ENCODE measurements around the gene PPFIA1. TPM values are rescaled to one million over a fixed set of nuclear protein-coding genes. Genes with fewer than 3 reads are reported as not detected.

Gene PPFIA1
- total and polyA plus RNA-seq, 2 of the 8 experiments (the other 6 are each of a cell fraction or from before 2014, with no cell fraction given) = 44.3 to 73.5 TPM

DNA sequence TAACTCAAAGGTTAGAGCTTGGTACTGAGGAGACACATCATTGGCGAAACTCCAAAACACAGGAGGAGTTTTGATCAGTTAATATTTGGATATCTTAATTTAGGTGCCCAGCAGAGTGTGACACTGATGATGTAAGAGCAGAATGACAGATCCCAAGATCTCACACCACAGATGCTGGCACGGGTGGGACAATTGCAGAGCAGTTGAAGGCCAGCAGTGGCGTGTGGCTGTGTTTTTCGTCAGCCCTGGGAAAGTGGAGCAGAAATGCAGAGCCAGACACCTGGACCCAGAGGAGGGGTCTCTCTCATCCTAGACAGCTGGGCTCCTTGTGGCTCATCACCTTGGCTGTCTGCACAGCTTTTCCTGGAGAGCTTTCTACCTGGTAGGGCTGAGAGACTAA lies 68.1 kb downstream of the PPFIA1 start:
- no peaks in the 10 kb centered on the region for H3K4me1 ChIP-seq (replicated peaks in 1 of 4; ENCODE audit: control insufficient read depth in 3 of 4, insufficient read depth in 4 of 4, low read length in 3 of 4)
- H4K91ac ChIP-seq (replicated peaks; ENCODE audit: insufficient read length, low read length) = no peak overlapping the region
- H4K5ac ChIP-seq (ENCODE audit: insufficient read length, low read depth, low read length) = no peak overlapping the region
- H2BK5ac ChIP-seq (ENCODE audit: low read depth, low read length) = no peak overlapping the region
- H4K8ac ChIP-seq (ENCODE audit: extremely low read depth, insufficient read depth, low read length) = no peak overlapping the region
- no peaks in the 10 kb centered on the region for H3K79me2 ChIP-seq (ENCODE audit: control insufficient read depth in 1 of 2, insufficient read depth in 2 of 2, low read length in 2 of 2)
- H2BK20ac ChIP-seq (ENCODE audit: low read length) = no peak overlapping the region
- peaks cover 0 to 10% of the 10 kb centered on the region in 2 experiments for H4K20me1 ChIP-seq (replicated peaks in 1 of 2; ENCODE audit: control insufficient read depth in 1 of 2, insufficient read depth in 2 of 2, low read length in 2 of 2)
- no peak overlapping the region for H3K4me2 ChIP-seq (ENCODE audit: insufficient read depth in 1 of 2, low read depth in 2 of 2, low read length in 2 of 2)
- H3K4ac ChIP-seq (replicated peaks; ENCODE audit: insufficient read length, low read depth, low read length) = no peak overlapping the region
- no peaks in the 10 kb centered on the region for H3K9me3 ChIP-seq (ENCODE audit: insufficient read depth in 2 of 2, low read depth in 1 of 2, low read length in 1 of 2)
- H3K4me3 ChIP-seq (ENCODE audit: extremely low read depth in 1 of 4, insufficient read depth in 2 of 4, low read depth in 3 of 4, low read length in 4 of 4) = no peak overlapping the region
- FAIRE-seq (no peak), DNase-seq (ENCODE audit: low read depth in 1 of 2, low spot score in 2 of 2) (no peak)
- WGBS, 2 experiments (ENCODE audit: extremely low coverage in 1 of 2, insufficient coverage in 1 of 2, insufficient read length in 1 of 2, insufficient replicate concordance in 2 of 2, low coverage in 1 of 2, low lambda C conversion rate in 2 of 2, missing lambda C conversion rate in 1 of 2) = 83% methylated on average over 4 of the region's 4 CpGs; no CpG with 5 or more reads in 1 of the 2 experiments
- H3K56ac ChIP-seq (replicated peaks; ENCODE audit: insufficient read length, low read depth, low read length) = no peak overlapping the region
- no peak overlapping the region for H3K9ac ChIP-seq (replicated peaks in 1 of 4; ENCODE audit: extremely low read depth in 1 of 4, low read depth in 3 of 4, low read length in 3 of 4)
- H3K23ac ChIP-seq (ENCODE audit: insufficient read length) = no peak overlapping the region
- no peaks in the 10 kb centered on the region for H3K79me1 ChIP-seq (ENCODE audit: low read depth, low read length)
- peaks cover 25 to 77% (median 70%) of the 10 kb centered on the region in 4 experiments for H3K36me3 ChIP-seq (ENCODE audit: control insufficient read depth in 2 of 4, insufficient read depth in 4 of 4, low read length in 3 of 4)
- H3K18ac ChIP-seq (ENCODE audit: extremely low read depth, low read length) = no peak overlapping the region
- no peak overlapping the region for H2BK120ac ChIP-seq (replicated peaks; ENCODE audit: low read depth, low read length)
- POLR2A ChIA-PET (ENCODE audit: partially characterized antibody) = interaction anchor here (2.1 kb wide), 1 partner anchor 16 kb away, joined by 7 read pairs; no protein-coding TSS in a partner anchor
- no peak overlapping the region for H3K14ac ChIP-seq (ENCODE audit: insufficient read length)
- no peaks in the 10 kb centered on the region for H3K23me2 ChIP-seq (ENCODE audit: low read depth, low read length)
- H2BK12ac ChIP-seq (ENCODE audit: low read depth, low read length) = no peak overlapping the region
- H2AK5ac ChIP-seq (ENCODE audit: low read depth, low read length) = no peak overlapping the region
- H3K27ac ChIP-seq (ENCODE audit: low read depth, low read length) = no peak overlapping the region
- H2AFZ ChIP-seq (ENCODE audit: low read length) = no peak overlapping the region
- CTCF ChIA-PET (ENCODE audit: partially characterized antibody) = interaction anchor here (0.5 kb wide), 1 partner anchor 62 kb away, joined by 3 read pairs; no protein-coding TSS in a partner anchor
- H3K27me3 ChIP-seq (replicated peaks in 1 of 4; ENCODE audit: control insufficient read depth in 3 of 4, extremely low read depth in 1 of 4, insufficient read depth in 3 of 4, low read length in 3 of 4) = no peaks in the 10 kb centered on the region
- no peak overlapping the region for H2BK15ac ChIP-seq (ENCODE audit: low read length)
- TF ChIP-seq EP300 (IDR thresholded peaks at IDR 0.05; ENCODE audit: borderline replicate concordance in 1 of 2, low read depth in 2 of 2, low read length in 2 of 2) = no peak
- no peak for TF ChIP-seq PHF8 (conservative IDR thresholded peaks at IDR 0.05; ENCODE audit: low read depth, low read length)
- no peak for TF ChIP-seq NRF1 (IDR thresholded peaks at IDR 0.05; ENCODE audit: low read depth, low read length)
- no peak for TF ChIP-seq HDAC6 (IDR thresholded peaks at IDR 0.05; ENCODE audit: low read depth, low read length)
- TF ChIP-seq TAF1 (IDR thresholded peaks at IDR 0.05; ENCODE audit: low read depth, low read length) = no peak
- TF ChIP-seq CTBP2 (IDR thresholded peaks at IDR 0.05; ENCODE audit: borderline replicate concordance, insufficient read depth, insufficient read length, low read length) = no peak
- no peak for TF ChIP-seq KDM5A (IDR thresholded peaks at IDR 0.05; ENCODE audit: low read length)
- TF ChIP-seq SUZ12 (IDR thresholded peaks at IDR 0.05; ENCODE audit: low read length) = no peak
- no peak for TF ChIP-seq EGR1 (IDR thresholded peaks at IDR 0.05; ENCODE audit: borderline replicate concordance, low read depth, low read length)
- TF ChIP-seq, protein P1, sequence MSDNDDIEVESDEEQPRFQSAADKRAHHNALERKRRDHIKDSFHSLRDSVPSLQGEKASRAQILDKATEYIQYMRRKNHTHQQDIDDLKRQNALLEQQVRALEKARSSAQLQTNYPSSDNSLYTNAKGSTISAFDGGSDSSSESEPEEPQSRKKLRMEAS (IDR thresholded peaks at IDR 0.05) = no peak
- TF ChIP-seq, protein P2, sequence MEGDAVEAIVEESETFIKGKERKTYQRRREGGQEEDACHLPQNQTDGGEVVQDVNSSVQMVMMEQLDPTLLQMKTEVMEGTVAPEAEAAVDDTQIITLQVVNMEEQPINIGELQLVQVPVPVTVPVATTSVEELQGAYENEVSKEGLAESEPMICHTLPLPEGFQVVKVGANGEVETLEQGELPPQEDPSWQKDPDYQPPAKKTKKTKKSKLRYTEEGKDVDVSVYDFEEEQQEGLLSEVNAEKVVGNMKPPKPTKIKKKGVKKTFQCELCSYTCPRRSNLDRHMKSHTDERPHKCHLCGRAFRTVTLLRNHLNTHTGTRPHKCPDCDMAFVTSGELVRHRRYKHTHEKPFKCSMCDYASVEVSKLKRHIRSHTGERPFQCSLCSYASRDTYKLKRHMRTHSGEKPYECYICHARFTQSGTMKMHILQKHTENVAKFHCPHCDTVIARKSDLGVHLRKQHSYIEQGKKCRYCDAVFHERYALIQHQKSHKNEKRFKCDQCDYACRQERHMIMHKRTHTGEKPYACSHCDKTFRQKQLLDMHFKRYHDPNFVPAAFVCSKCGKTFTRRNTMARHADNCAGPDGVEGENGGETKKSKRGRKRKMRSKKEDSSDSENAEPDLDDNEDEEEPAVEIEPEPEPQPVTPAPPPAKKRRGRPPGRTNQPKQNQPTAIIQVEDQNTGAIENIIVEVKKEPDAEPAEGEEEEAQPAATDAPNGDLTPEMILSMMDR (IDR thresholded peaks at IDR 0.05; ENCODE audit: control extremely low read depth in 1 of 3, insufficient read depth in 1 of 3, low read depth in 1 of 3, low read length in 3 of 3) = no peak

All from H1 (cell line).